ENCODE results near the gene ANTXR1.
"Not testable (repeated sequence)": the region's sequence is repeated elsewhere in the genome, so short reads cannot be mapped to it uniquely, and the experiment has no call there.

ANTXR1 gene

DNA sequence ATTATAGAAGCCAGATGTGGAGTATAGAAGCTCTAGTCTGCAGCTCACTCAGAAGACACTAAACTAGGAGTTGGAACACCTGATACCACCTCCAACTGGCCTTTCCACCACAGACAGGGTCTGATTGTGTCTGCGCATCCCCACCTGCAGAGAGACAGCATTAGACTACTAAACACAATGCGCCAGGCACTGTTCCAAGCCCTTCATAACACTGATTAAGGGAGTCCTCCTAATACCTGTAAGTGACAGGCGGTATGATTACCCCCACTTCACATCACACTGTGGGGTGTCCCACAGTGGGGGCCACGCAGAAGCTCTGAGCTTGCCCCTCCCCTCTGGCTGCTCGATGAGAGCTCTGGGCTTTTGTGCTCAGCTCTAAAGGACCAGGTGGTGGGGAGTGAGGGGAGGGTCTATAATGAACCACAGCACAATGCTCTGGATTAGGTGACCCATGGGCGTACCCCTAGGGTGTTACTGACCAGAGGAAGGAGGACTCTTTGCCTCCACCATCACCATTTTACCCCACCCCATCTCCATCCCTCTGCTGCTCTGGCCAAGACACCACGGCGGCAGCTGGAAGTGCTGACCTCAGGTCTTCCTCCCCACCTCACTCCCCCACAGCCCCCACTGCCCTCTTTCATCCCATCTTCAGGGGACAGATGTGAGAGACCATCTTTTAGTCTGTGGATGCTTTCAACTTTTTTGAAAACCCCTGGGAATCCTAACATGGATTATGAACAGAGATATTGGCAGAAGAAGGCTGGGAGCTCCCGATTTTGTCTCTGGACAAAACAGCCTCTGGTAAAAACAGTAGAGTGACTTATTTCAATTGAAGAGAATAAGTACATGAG, 228.9 kb downstream of the ANTXR1 start:
- no peak for ATAC-seq (ENCODE audit: low read depth)
- Mint-ChIP-seq H3K36me3 (no peaks in the 10 kb centered on the region), H3K4me3 (no peak overlapping the region), H3K9me3 (no peaks in the 10 kb centered on the region), H3K27me3 (peaks cover 6% of the 10 kb centered on the region), H3K27ac (no peak overlapping the region), H3K4me1 (no peaks in the 10 kb centered on the region)
- DNase-seq (ENCODE audit: low spot score in 2 of 2): no peak

DNA sequence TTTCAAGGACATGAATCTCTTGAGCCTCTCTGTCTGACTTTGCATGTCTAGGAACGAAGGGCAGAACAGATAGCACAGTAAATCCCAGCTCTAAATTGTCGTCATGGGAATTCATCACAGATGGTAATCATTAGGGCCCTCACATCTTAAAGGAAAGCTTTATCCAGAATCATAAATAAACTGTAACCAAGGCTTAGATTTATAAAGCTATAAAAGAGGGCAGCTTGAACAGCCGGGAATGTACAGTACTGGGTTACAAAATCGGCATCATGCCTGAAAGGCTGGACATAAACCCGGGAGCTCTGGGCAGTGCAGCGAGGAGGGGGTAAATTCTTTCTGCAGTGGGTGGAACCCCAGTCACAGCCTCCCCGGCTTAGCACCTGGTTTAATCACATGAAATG, 229.7 kb downstream of the ANTXR1 start:
- Mint-ChIP-seq H3K27me3 (peaks cover 5% of the 10 kb centered on the region), H3K4me1 (no peaks in the 10 kb centered on the region), H3K4me3 (no peak overlapping the region), H3K27ac (no peak overlapping the region), H3K36me3 (no peaks in the 10 kb centered on the region), H3K9me3 (no peaks in the 10 kb centered on the region)
- ATAC-seq (ENCODE audit: low read depth) (no peak), DNase-seq (ENCODE audit: low spot score in 2 of 2) (no peak)

DNA sequence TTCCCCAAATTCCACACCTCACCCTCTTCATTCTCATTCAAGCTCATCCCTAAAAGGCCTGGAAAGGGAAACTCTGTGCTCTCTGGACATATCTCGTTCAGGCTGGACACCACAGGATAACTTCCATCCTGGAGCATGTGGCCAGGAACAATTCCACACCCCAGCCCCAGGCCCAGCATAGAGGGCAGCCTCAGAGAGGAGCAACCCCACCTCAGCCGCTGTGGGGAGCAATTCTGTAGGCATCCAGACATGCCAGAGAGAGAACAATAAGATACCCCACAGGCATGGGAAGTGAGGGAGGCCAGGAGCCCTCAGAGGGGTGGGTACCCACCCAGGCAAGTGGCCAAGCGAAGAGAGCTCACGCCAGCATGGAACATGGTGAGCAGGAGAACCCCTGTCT, 230.7 kb downstream of the ANTXR1 start:
- H3K27ac Mint-ChIP-seq: no peak overlapping the region
- ATAC-seq (ENCODE audit: low read depth) (no peak), DNase-seq (ENCODE audit: low spot score in 2 of 2) (no peak)
- peaks cover 2% of the 10 kb centered on the region for H3K27me3 Mint-ChIP-seq
- no peaks in the 10 kb centered on the region for H3K36me3 Mint-ChIP-seq
- H3K4me1 Mint-ChIP-seq: no peaks in the 10 kb centered on the region
- no peaks in the 10 kb centered on the region for H3K9me3 Mint-ChIP-seq
- no peak overlapping the region for H3K4me3 Mint-ChIP-seq

DNA sequence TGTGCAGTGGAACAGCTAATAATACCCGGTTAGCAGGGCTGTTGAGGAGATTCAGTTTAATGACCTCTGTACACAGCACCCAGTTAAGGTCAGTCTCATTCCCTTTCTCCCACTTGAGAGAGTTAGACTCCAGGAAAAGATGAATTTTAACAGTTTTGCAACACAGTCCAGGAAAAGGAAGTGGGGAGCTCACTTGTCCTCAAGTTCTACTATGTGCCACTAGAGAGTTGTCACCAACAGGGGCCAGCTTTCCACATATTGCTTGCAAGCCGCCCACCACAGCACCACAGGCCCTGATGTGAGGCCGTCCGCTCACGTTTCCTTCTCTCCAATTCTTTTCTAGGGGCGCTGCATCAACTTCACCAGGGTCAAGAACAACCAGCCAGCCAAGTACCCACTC, 231.9 kb downstream of the ANTXR1 start:
- Mint-ChIP-seq H3K4me3 (no peak overlapping the region), H3K4me1 (no peaks in the 10 kb centered on the region), H3K9me3 (no peaks in the 10 kb centered on the region), H3K27me3 (peaks cover 3% of the 10 kb centered on the region), H3K27ac (no peak overlapping the region), H3K36me3 (no peaks in the 10 kb centered on the region)
- DNase-seq (ENCODE audit: low spot score in 2 of 2): no peak
- no peak for ATAC-seq (ENCODE audit: low read depth)

DNA sequence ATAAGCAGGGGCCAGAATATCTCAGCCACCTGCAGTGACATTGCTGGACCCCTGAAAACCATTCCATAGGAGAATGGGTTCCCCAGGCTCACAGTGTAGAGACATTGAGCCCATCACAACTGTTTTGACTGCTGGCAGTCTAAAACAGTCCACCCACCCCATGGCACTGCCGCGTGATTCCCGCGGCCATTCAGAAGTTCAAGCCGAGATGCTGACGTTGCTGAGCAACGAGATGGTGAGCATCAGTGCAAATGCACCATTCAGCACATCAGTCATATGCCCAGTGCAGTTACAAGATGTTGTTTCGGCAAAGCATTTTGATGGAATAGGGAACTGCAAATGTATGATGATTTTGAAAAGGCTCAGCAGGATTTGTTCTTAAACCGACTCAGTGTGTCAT, 234.6 kb downstream of the ANTXR1 start:
- Mint-ChIP-seq H3K9me3 (no peaks in the 10 kb centered on the region), H3K4me1 (no peaks in the 10 kb centered on the region), H3K36me3 (no peaks in the 10 kb centered on the region), H3K4me3 (no peak overlapping the region), H3K27ac (no peak overlapping the region), H3K27me3 (peaks cover 8% of the 10 kb centered on the region)
- DNase-seq (ENCODE audit: low spot score in 2 of 2) (no peak), ATAC-seq (ENCODE audit: low read depth) (no peak)

DNA sequence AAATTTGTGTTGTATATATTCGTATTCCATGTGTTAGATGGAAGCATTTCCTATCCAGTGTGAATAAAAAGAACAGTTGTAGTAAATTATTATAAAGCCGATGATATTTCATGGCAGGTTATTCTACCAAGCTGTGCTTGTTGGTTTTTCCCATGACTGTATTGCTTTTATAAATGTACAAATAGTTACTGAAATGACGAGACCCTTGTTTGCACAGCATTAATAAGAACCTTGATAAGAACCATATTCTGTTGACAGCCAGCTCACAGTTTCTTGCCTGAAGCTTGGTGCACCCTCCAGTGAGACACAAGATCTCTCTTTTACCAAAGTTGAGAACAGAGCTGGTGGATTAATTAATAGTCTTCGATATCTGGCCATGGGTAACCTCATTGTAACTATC, 235.3 kb downstream of the ANTXR1 start:
- ATAC-seq (ENCODE audit: low read depth): no peak
- no peak overlapping the region for H3K27ac Mint-ChIP-seq
- no peak overlapping the region for H3K4me3 Mint-ChIP-seq
- no peaks in the 10 kb centered on the region for H3K9me3 Mint-ChIP-seq
- H3K4me1 Mint-ChIP-seq: no peaks in the 10 kb centered on the region
- DNase-seq (ENCODE audit: low spot score in 2 of 2): no peak
- no peaks in the 10 kb centered on the region for H3K36me3 Mint-ChIP-seq
- peaks cover 10% of the 10 kb centered on the region for H3K27me3 Mint-ChIP-seq

DNA sequence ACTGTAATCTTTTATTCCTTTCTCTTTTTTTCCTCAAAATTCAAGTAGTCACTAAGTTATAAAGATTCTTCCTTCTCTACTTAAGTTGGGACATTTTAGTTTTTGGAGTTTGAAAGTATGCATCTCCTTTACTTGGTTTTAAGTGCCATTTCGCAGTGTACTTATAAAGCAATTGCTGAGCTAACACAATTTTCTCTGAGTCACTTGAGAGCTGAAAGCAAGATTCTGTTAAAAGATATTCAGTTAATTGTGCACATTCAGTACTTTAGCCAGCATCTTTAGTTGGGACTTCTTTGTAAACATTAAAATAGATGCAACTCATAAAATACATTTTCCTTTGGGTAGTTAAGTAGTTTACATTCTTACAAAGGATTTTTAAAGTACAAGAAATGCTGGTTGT, 238.0 kb downstream of the ANTXR1 start:
- no peak overlapping the region for H3K4me3 Mint-ChIP-seq
- ATAC-seq (ENCODE audit: low read depth) (no peak), DNase-seq (ENCODE audit: low spot score in 2 of 2) (no peak)
- no peaks in the 10 kb centered on the region for H3K9me3 Mint-ChIP-seq
- no peak overlapping the region for H3K27ac Mint-ChIP-seq
- no peaks in the 10 kb centered on the region for H3K36me3 Mint-ChIP-seq
- peaks cover 11% of the 10 kb centered on the region for H3K27me3 Mint-ChIP-seq
- H3K4me1 Mint-ChIP-seq: no peaks in the 10 kb centered on the region

DNA sequence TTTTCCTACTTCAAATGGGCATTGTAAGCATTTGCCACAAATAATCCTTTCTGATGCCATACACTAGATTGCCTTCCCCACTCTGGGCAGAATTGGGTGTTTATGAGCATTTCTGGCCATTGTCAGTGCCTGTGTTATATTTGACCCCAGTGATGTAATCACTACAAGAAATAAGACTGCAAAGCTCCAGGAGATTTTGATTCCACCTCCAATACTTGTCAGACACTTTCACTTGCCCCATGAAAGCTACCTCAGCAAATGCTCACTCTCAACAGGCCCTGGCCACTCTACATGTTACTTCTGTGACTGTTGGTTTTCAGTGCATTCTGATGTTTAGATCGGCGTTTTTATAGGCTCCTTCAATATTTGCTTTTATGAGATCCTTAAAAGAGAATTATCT, 239.0 kb downstream of the ANTXR1 start:
- Mint-ChIP-seq H3K27me3 (peaks cover 16% of the 10 kb centered on the region), H3K9me3 (no peaks in the 10 kb centered on the region), H3K4me1 (no peaks in the 10 kb centered on the region)

DNA sequence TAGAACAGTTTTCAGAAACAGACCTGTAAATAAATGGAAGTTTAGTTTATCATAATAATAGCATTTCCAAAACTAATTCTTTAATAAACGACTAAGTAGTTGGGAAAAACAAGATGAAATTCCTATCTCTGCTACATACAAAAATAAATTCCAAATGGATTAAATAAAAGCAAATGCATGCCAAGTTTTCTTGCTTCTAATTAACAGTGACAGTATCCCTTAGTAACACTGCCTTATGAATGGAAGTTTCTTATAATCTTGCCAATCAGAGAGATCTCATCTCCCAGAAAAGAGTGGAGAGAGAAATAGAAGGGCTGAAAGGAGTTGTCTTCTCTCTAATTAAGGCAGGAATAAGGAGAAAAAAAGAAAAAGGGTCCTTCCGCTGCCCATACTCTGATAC, 240.1 kb downstream of the ANTXR1 start:
- H3K9me3 Mint-ChIP-seq: peaks cover 2% of the 10 kb centered on the region
- no peaks in the 10 kb centered on the region for H3K36me3 Mint-ChIP-seq
- H3K27ac Mint-ChIP-seq: no peak overlapping the region
- no peak for DNase-seq (ENCODE audit: low spot score in 2 of 2)
- H3K4me1 Mint-ChIP-seq: no peaks in the 10 kb centered on the region
- no peak for ATAC-seq (ENCODE audit: low read depth)
- H3K4me3 Mint-ChIP-seq: no peak overlapping the region
- H3K27me3 Mint-ChIP-seq: peaks cover 16% of the 10 kb centered on the region

More for the DNA sequence above, 239.0 kb downstream of the ANTXR1 start:
- Mint-ChIP-seq H3K27ac (no peak overlapping the region), H3K36me3 (no peaks in the 10 kb centered on the region), H3K4me3 (no peak overlapping the region)
- ATAC-seq (ENCODE audit: low read depth) (no peak), DNase-seq (ENCODE audit: low spot score in 2 of 2) (no peak)

DNA sequence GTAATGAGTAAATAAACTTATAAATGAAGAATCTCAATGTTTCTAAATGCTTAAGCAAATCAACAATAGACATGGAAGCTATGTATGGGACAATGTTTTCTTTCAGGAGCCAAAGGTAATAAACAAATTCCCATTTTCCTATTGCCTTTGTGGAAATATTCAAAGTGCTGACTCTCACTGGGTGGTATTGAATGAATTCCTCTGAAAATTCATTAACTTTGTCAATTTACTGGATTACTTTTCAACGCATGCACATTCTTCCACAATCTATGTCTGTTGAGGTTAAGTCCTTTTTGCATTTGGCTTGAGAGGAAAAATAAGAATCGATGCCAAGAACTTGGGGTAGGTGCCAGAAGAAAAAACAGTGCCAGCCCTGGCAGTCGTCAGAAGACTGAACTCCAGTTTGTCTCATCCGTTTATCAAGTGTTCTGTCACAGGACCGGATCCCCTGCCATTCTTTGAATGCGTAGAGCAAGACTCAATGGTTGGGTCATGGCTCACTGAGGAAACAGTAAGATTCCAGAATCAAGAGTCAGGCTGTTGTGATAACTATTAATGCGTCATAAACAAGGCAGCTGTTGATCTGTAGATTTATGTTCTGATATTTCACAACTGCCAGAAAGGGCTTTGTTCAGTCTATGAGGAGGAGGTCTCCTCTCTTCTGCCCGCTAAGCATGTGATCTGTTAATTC, 240.8 kb downstream of the ANTXR1 start:
- DNase-seq (ENCODE audit: low spot score in 2 of 2) (no peak), ATAC-seq (ENCODE audit: low read depth) (no peak)
- peaks cover 5% of the 10 kb centered on the region for H3K9me3 Mint-ChIP-seq
- H3K4me1 Mint-ChIP-seq: no peaks in the 10 kb centered on the region
- H3K4me3 Mint-ChIP-seq: no peak overlapping the region
- peaks cover 2% of the 10 kb centered on the region for H3K36me3 Mint-ChIP-seq
- H3K27me3 Mint-ChIP-seq: peaks cover 16% of the 10 kb centered on the region
- no peak overlapping the region for H3K27ac Mint-ChIP-seq

DNA sequence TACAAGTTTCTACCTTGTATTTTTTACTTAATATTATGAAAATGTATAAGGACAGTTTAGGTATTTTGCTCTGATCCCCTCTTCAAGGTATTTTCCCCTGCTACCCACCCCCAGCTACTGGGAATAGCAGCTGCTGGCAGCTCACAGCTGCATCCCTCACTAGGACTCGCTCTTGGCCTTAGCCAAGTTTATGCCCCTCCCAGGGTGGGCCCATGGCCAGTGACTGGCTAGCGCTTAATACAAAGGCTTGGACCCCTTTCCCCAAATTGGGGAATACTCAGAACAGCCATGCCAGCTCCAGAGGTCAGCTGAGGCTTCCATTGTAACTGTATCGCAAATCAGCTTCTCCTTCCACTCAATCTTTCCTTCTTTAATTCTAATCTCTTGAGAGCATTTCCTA, 242.8 kb downstream of the ANTXR1 start:
- H3K36me3 Mint-ChIP-seq: peaks cover 2% of the 10 kb centered on the region

DNA sequence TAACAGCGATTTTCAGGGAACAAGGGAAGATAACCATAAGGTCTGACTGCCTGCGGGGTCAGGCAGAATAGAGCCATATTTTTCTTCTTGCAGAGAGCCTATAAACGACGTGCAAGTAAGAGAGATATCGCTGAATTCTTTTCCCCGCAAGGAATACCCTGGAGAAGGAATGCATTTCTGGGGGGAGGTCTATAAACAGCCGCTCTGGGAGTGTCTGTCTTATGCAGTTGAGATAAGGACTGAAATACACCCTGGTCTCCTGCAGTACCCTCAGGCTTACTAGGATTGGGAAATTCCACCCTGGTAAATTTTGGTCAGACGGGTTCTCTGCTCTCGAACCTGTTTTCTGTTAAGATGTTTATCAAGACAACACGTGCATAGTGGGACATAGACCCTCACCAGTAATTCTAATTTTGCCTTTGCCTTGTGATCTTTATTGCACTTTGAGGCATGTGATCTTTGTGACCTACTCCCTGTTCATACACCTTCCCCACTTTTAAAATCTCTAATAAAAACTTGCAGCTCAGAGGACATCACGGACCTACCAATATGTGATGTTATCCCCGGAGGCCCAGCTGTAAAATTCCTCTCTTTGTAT, 247.1 kb downstream of the ANTXR1 start:
- not testable (repeated sequence) for ATAC-seq (ENCODE audit: low read depth); DNase-seq (ENCODE audit: low spot score in 2 of 2); H3K4me3 Mint-ChIP-seq; H3K4me1 Mint-ChIP-seq; H3K27ac Mint-ChIP-seq; H3K36me3 Mint-ChIP-seq
- H3K9me3 Mint-ChIP-seq: peaks cover 25% of the 10 kb centered on the region
- peaks cover 14% of the 10 kb centered on the region for H3K27me3 Mint-ChIP-seq

More for the DNA sequence above, 242.8 kb downstream of the ANTXR1 start:
- H3K4me3 Mint-ChIP-seq: no peak overlapping the region
- H3K27me3 Mint-ChIP-seq: peaks cover 14% of the 10 kb centered on the region
- ATAC-seq (ENCODE audit: low read depth): no peak
- no peak for DNase-seq (ENCODE audit: low spot score in 2 of 2)
- no peaks in the 10 kb centered on the region for H3K4me1 Mint-ChIP-seq
- H3K9me3 Mint-ChIP-seq: peaks cover 16% of the 10 kb centered on the region
- no peak overlapping the region for H3K27ac Mint-ChIP-seq

DNA sequence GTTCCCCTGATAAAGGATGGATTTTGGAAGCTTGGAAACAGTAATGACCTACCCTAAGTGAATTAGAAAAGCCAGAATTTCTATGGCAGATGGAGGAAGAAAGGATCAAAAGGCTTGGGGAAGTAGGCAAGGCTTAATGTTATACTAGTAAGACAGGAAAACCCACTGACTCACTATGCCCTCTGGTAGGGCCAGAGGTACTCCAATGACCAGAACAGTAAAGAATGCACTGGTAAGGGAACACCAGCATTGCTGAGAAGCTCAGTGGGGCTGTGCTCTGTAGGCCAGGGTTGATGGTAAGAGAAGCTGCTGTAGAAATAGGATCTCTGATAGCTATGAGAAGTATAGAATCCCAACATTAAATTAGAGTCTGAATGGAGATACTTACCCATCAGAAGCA, 247.7 kb downstream of the ANTXR1 start:
- no peak for DNase-seq (ENCODE audit: low spot score in 2 of 2)
- H3K27ac Mint-ChIP-seq: no peak overlapping the region
- H3K27me3 Mint-ChIP-seq: peaks cover 14% of the 10 kb centered on the region
- ATAC-seq (ENCODE audit: low read depth): no peak
- H3K36me3 Mint-ChIP-seq: peaks cover 2% of the 10 kb centered on the region
- no peak overlapping the region for H3K4me3 Mint-ChIP-seq
- no peaks in the 10 kb centered on the region for H3K4me1 Mint-ChIP-seq
- H3K9me3 Mint-ChIP-seq: peaks cover 25% of the 10 kb centered on the region

DNA sequence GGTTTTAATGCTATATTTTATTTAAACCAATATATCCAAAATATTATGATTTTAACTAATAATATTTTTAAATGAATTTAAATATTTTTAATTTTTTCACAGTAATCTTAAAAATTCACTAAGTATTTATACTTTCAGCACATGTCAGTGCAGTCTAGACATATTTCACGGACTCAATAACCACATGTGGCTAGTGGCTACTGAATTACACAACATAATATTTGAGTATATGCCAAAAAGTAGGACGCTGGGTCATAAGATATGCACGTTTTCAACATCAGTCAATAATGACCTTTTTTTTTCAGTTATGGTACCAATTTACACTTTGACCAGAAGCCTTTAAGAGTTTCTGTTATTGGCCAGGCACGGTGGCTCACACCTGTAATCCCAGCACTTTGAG, 256.4 kb downstream of the ANTXR1 start:
- Mint-ChIP-seq H3K36me3 (no peaks in the 10 kb centered on the region), H3K27ac (no peak overlapping the region), H3K9me3 (no peaks in the 10 kb centered on the region), H3K4me1 (no peaks in the 10 kb centered on the region), H3K27me3 (peaks cover 13% of the 10 kb centered on the region), H3K4me3 (no peak overlapping the region)
- ATAC-seq (ENCODE audit: low read depth) (no peak), DNase-seq (ENCODE audit: low spot score in 2 of 2) (no peak)
